NCI-H2029 treated with DMSO at 0.1 percent for 48 hours (cell line): ENCODE data around the gene PPP3CA.
"Not testable (repeated sequence)": the region's sequence is repeated elsewhere in the genome, so short reads cannot be mapped to it uniquely, and the experiment has no call there.

Experiments used
- DNase-seq: peaks from one replicate; lab custom pipeline; 2025; lab: John Stamatoyannopoulos, UW

PPP3CA gene

GRCh38 chr4:101254776-101255175 lies 92.5 kb downstream of the PPP3CA start:
- no peak for DNase-seq

GRCh38 chr4:101253121-101253520 lies 94.2 kb downstream of the PPP3CA start:
- DNase-seq, result no peak

DNA sequence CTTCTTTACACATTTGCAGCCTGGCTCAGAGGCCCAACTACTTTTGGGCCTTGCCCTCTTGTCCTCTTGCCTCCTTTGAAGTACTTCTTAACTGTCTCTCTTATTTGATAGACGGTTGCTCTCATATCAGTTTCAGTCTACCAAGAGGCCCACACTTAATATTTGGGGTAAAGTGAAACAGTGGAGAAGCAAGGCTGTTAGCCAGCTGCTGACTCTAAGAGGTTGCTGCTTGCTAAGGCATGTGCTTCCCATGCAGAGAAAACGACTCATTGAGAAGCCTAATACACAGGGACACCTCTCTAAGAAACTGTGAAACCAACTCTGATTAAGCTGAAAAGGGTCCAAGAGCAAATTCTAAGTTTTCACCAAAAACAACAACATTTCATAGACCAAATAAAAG lies 94.6 kb downstream of the PPP3CA start:
- no peak for DNase-seq

- DNase-seq, result no peak
Observed at GRCh38 chr4:101251261-101251660, 96.1 kb downstream of the PPP3CA start.

GRCh38 chr4:101244349-101244748 lies 103.0 kb downstream of the PPP3CA start:
- DNase-seq, result no peak

DNA sequence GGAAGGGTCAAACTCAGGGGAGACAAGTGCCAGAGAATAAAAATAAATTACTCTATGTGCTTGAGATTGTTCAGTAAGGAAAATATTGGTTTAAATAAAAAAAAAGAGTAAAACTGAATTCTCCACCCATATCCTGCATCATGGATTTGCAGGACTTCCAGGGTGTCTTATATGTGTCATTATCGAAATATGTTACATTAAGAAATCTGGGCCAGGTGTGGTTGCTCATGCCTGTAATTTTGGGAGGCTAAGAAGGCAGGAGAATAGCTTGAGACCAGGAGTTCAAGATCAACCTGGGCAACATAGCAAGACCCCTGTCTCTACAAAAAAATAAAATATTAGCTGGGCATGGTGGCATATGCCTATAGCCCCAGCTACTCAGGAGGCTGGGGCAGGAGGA lies 104.9 kb downstream of the PPP3CA start:
- no peak for DNase-seq

DNA sequence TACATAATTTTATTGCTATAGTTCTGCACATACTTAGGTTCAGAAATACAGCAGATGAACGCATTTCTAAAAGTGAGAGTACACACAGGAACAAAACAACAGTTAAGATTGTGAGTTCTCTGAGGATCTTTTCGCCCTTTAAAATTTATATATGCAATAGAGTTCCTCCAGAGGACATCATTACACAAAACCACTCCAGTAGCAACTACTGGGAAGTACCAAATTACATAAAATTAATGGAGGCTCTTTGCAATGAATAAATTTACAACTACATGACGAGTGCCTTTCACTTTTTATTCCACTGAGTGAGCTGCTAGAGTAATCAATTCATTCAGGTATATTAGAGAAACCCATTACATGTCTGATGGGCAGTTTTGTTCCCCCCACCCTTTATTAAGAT lies 107.2 kb downstream of the PPP3CA start:
- no peak for DNase-seq

DNA sequence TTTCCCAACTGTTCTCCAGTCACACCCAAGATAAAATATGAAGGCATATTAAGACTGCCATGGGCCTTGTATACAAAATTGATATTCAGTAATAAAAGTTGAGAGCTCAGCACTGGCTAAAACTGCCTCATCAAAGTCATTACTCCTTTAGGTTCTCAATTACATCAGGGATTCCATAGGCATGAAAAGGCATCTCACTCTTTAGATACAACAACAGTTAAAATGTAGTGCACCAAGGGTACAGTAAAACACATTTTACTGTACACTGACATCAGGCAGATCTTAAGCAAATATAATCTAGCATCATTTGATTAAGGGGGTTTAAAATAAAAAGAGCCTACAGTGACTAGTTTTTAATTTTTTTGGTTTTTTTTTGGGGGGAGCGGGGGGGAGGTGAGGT lies 107.7 kb downstream of the PPP3CA start:
- DNase-seq, result no peak

DNA sequence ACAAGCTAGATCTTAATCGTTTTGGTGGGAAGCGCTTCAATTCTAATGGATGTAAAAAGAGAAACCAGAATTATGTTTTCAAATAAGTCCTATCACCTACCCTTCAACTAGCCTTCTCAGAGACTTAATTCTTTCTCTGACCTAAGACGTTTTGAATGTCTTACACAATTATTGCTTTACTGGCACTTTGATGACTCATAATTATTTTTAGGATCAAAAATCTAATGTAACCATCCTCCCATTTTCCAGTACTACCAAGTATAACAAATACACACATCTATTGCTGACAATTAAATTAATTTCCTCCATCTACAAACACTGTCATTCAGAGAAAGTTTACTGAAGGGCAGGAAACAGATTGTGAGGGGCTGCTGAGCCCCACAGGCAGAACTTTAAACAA lies 108.6 kb downstream of the PPP3CA start:
- DNase-seq, result no peak

- no peak for DNase-seq
Observed at GRCh38 chr4:101237773-101238172, 109.6 kb downstream of the PPP3CA start.

GRCh38 chr4:101236097-101236496 lies 111.2 kb downstream of the PPP3CA start:
- DNase-seq, result no peak

DNA sequence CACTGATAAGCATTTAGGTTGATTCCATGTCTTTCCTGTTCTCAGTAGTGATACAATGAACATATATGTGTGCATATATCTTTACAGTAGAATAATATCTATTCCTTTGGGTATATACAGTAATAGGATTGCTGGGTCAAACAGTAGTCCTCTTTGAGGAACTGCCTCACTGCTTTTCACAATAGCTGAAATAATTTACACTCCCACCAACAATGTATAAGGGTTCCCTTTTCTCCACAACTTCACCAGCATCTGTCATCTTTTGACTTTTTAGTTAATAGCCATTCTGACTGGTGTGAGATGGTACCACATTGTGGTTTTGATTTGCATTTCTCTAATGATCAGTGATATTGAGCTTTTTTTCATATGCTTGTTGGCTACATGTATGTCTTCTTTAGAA lies 113.2 kb downstream of the PPP3CA start:
- not testable (repeated sequence) for DNase-seq

- no peak for DNase-seq
Observed at GRCh38 chr4:101232074-101232776, 115.1 kb downstream of the PPP3CA start.

- no peak for DNase-seq
Observed at GRCh38 chr4:101230801-101231426, 116.4 kb downstream of the PPP3CA start.

GRCh38 chr4:101229116-101229515 lies 118.2 kb downstream of the PPP3CA start:
- DNase-seq, result no peak

- no peak for DNase-seq
Observed at GRCh38 chr4:101227715-101228114, 119.6 kb downstream of the PPP3CA start.

DNA sequence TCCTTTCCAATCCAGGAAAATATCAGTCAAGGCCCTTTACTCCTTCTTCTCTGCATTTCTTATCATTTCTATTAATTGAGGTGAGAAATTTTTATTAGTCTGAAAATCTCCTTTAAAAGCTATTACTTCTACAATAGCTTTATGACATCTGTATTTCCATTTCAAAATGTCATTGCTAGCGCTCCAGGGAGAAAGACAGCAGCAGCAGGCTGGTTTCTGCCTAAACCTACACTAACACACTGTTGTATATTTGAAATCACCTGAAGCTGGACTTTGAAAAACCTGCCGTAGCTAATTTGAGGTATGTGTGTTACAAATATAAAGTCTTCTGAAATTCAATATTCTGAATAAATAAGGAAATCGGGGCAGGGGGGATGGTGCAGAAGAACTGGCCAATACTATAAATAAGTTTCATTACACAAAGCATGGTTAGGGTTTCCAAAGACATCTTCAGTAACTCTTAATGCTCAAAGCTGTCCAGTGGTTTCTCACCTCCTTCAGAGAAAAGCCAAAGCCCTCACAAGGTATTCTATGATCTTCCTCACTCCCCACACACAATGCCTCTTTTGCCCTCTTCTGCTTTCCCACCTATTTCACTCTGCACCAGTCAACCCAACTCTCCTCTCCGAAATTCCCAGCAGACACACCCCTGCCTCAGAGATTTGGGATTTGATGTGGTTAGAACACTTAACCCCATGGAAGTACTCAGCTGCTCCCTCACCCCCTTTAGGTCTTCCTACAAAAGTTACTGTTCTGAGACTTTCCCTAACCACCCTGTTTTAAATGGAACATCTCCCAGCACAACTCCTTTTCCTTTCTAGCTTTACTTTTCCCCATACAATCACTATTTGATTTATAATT lies 122.7 kb downstream of the PPP3CA start:
- DNase-seq, result no peak

DNA sequence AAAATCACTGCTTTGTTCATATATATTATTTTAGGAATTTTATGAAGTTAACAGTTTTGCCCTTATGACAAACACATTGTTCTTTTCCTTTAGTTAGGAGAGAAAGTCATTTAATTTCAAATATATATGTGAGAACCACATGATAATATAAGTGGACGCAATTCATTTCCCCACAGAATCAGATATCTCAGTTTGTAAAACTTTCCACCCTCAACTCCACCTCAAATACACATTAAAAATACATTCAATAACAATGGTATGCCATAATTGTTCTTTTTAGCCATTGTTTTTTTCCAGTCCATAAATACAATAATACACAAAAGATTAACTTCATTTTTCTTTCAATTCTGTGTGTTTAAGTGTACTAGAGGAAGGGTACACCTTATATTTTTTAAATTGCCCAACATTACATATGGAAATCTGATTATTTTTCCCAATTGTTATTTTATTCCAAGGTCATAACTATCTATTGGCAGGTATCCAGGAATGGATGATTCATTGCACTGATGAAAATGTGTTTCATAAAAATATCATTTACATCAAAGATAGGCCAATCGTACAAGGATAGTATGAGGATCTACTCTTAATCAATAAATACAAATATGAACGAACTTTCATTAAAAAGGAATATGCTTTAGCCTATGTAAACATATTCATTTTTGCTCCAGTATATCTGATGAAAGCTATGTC lies 125.0 kb downstream of the PPP3CA start:
- no peak for DNase-seq

DNA sequence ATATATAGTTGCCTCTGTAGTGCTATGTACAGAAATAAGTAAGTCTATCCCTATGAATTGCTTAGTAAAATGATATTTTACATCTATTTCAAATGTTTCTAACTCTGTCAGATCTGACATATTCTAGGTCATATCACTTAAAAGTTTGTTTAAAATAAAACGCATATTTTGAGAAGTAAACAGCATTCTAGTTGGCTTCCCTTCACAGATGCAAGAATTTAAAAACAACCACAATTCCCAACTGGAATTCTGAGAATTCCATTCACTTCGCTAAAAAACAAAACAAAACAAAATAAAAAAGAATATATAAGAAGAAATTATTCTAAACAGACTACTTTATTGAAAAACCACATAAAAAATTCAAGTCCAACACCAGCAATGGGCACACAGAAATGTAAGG lies 126.0 kb downstream of the PPP3CA start:
- no peak for DNase-seq

DNA sequence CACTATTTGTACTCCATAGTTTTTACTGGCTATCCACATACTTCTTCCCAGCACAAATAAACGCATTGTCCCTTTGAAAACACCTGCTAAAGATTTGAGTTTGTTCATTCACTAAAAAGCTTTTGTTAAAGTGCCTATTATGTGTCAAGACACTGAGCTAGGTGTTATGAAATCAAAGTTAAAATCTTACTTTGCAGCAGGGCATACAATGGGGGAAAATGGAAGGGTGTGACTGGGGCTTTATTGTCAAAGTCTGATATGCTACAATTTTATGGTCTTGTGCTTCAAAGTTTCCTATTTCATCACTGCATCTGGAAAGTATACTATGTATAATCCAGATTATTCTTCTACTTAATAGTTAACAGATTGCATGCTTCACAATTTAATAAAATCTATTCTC lies 128.4 kb downstream of the PPP3CA start:
- DNase-seq, result no peak

DNA sequence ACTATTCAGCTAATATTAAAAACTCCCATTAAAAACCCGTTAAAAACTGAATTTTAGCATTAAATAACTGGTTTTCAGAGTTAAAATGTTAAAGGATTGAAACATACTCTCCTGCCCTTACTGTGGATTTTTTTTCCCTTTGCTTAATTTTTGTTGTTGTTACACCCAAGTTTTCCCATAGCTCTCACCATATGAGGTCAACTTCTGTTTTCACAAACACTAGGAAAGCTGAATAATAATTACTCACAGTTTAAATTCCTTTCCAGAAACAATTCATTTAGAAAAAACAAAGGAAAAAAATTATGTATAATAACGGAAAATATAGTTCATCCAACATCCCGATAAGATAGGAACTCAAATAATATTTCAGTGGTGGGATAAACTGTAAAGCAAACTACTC lies 129.0 kb downstream of the PPP3CA start:
- DNase-seq, result no peak

DNA sequence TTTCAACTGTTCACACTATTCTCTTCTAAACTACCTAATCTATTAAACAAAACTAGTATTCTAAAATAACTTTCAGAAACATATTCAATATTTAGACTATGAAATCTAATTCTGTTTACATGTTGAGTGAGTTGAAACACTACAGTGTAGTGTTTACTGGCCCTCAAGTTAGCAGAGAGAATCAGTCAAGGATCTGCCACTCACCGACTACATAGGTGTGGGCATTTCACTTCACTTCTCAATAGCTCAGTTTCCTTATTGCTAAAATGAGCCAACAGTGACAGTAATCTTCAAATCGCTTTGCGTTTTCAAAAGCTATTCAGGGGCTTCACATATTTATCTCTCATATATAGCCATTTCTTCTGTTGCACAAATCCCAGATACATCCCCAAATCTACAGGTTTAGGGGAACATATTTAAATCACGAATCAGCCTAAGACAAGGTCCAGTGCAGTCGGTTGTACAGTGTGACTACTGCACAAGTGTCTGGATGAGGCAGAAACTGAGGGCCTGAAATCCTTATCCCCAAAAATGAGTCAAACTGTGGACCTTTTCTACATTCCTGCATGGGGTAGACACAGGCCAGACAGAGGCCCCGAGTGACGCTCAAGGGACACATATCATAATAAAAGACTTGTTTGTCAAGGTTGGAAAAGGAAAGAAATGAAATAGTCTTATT lies 129.8 kb downstream of the PPP3CA start:
- no peak for DNase-seq
